Bronchus fibroblast of lung (primary cell): ENCODE data around the gene ARPIN. TPM values are rescaled to one million over a fixed set of nuclear protein-coding genes. Genes with fewer than 3 reads are reported as not detected.

ENCODE experiments used
- total RNA-seq: library from RNA; depleted of rRNA; stranded (reverse); fragments of >200 nt; gene quantifications from 2 replicates; pipeline ENCODE4 v1.2.3, GENCODE V29; 2015

The ARPIN gene
- total RNA-seq, result 12.5 and 14.8 TPM in 2 replicates

GRCh38 chr15:89912674-89913396 lies at the start of gene ARPIN:
TSS of gene ARPIN (minus strand) at chr15:89912952. CDS start at chr15:89912835, 117 bp downstream.

GRCh38 chr15:89893696-89894447 lies 18.9 kb downstream of the ARPIN start, which contains the start of gene AP3S2:
TSS of gene AP3S2 (minus strand) at chr15:89893994. CDS start at chr15:89893949, 45 bp downstream.

Other genes starting within 250 kb of the ARPIN start
- 0.15 TPM in 1 of 2 replicates, not detected in the other for gene PLIN1, start 233.6 kb downstream of the ARPIN start, total RNA-seq
- gene PEX11A, start 222.2 kb downstream of the ARPIN start, total RNA-seq, result 3.7 and 4.9 TPM in 2 replicates
- 0.15 TPM in 1 of 2 replicates, not detected in the other for gene WDR93, start 222.1 kb downstream of the ARPIN start, total RNA-seq
- gene MESP1, start 161.7 kb downstream of the ARPIN start, total RNA-seq, result 0.45 and 0.84 TPM in 2 replicates
- gene MESP2, start 136.6 kb downstream of the ARPIN start, total RNA-seq, result 0.45 and 1.3 TPM in 2 replicates
- gene ANPEP, start 98.1 kb downstream of the ARPIN start, total RNA-seq, result 127 and 128 TPM in 2 replicates
- 21.7 and 26.9 TPM in 2 replicates for gene AP3S2, start 19.0 kb downstream of the ARPIN start, total RNA-seq
- gene ZNF710, start 88.4 kb upstream of the ARPIN start, total RNA-seq, result 9.8 and 10.1 TPM in 2 replicates
- 97.3 and 99.0 TPM in 2 replicates for gene IDH2, start 189.5 kb upstream of the ARPIN start, total RNA-seq